ENCODE data around the gene VPS26C. TPM values are rescaled to one million over a fixed set of nuclear protein-coding genes. Genes with fewer than 3 reads are reported as not detected.

Gene VPS26C
- polyA plus RNA-seq, 6 donors from 2014 or later = 46.1 to 64.6 (median 61.0) TPM

DNA sequence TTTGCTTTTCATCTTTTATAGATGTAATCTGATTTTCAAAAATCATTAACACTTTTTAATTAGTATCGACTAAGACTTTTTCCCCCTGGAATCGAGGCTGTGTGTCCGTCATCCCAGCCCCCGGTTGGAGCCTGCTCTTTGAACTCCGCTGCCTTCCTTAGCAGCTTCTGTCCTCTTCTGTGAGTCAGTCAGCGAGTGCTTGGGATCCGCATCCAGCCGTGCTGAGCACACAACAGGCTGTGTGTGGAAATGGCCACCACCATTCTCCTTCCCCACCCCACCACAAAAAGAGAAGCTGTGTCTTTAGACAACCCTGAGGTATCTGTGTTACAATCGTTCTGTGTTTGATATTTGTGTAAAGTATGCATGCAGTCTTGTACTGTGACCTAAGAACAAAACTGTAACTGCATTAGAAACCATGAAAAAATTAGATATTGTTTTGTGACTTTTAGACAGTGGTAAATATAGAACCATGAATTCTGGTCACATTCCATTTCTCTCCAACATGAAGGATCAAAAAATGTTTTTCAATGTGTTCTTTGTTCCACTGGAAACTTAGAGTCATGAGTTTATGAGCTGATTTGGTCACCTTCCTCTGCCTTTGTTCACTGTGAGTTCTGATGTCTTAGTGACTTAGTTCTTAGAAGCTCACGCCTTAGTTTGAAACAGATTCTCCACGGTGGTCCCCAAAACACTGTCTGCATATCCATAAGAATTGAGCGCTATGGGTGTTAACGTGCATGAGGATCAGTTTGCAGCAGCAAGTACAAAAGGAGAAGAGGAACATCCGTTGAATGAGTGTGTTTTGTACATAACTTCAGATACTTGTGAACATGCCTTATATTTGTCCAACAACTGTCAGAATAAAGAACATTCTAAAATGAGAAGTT is 64.7 kb downstream of the VPS26C start:
- H3K27me3 Mint-ChIP-seq = no peaks in the 10 kb centered on the region
- ATAC-seq (ENCODE audit: low read depth in 2 of 2) (no peak), DNase-seq (no peak)
- peaks cover 0 to 6% (median 3%) of the 10 kb centered on the region in 3 donors for H3K4me1 Mint-ChIP-seq
- H3K36me3 Mint-ChIP-seq = peaks cover 21 to 37% of the 10 kb centered on the region in 2 donors
- peak overlapping the region in 1 of 6 donors; percentile 33 for H3K27ac Mint-ChIP-seq
- H3K9me3 Mint-ChIP-seq = no peaks in the 10 kb centered on the region
- no peak overlapping the region for H3K4me3 Mint-ChIP-seq

DNA sequence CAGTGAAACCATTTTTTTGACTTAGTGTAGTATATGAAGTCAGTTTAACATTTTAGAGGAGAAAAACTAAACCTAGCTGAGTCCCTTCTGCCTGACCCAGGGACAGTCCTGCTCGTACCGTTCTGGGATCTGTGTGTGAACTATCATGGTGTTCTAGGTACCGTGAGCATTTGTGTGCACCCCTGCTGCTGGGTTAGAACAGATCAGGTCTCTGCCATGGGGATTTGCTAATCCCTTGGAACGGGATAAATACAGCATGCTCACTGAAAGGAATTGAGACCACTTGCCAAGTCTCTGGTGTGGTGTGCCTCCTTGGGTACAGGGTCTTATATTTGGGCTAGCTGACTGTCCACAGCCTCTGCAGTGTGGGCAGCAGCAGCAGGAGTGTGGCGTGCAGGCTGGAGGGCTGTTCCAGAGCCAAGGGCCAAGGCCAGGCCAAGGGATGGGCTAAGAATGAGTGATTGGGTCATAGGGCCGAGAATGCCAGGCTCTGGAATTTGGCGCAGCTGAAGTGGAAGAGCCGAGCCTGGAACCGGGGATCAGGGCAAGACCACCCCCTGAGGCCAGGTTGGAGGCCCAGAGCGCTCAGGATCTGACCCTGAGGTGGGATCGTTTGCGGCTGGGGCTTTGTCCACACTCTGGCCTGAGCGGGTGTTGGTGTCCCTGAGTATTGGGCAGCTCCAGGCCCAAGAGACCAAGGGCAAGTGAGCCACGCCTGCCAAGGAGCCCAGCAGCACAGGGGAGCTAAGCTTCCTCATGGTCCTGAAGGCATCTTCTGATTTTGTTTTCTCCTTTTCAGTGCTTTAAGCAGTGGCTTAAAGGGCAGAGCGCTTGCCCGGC is 66.3 kb downstream of the VPS26C start:
- Mint-ChIP-seq H3K36me3 (peaks cover 21 to 37% of the 10 kb centered on the region in 2 donors), H3K27ac (peak overlapping the region in 1 of 6 donors; percentile 93), H3K27me3 (no peaks in the 10 kb centered on the region)

DNA sequence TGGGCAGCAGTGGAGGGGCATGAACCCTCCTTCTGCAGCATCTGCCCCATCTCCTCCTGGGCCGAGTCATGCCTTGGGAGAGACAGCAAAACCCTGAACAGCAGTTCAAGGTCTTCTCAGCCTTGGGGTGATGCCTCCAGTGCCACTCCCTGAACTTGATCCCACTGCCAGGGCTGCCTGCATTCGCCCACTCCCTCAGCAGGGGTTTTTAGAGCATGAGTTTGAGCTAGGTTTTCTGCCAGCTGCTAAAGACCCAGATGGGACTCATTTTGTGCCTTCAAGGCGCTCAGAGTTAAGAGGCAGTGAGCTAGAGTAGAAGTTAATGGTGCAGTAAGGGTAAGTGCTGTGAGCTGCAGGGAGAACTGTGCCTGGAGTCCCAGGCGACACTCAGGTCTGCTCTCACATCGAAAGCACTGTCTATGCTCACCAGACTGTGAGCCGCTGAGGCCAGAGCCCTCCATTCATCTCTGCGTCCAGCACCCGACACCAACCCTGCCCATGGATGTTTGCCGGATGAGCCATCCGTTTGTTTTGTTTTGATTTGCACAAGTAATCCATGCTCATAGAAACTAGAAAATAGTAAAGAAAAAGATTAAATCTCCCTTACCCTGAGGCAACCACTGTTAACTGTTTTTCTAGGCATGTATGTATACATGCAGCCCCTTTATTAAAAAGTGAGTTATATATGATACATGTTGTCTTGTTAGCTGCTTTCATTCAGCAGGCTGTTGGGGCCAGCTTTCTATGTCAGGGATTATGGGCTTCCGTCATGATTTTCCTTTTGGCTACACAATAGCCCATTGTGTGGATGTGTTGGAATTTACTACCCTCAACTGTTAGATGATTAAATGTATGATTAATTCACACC is 67.8 kb downstream of the VPS26C start:
- Mint-ChIP-seq H3K9me3 (no peaks in the 10 kb centered on the region), H3K4me3 (no peak overlapping the region), H3K27me3 (no peaks in the 10 kb centered on the region), H3K27ac (no peak overlapping the region), H3K36me3 (peaks cover 31 to 32% of the 10 kb centered on the region in 2 donors), H3K4me1 (peaks cover 0 to 5% (median 0%) of the 10 kb centered on the region in 3 donors)
- ATAC-seq (ENCODE audit: low read depth in 2 of 2) (no peak), DNase-seq (no peak)

More for the DNA sequence above, 66.3 kb downstream of the VPS26C start:
- Mint-ChIP-seq H3K4me3 (peak overlapping the region in 1 of 8 donors; percentile 9), H3K9me3 (no peaks in the 10 kb centered on the region), H3K4me1 (no peaks in the 10 kb centered on the region)
- ATAC-seq (ENCODE audit: low read depth in 2 of 2) (no peak), DNase-seq (no peak)

- Mint-ChIP-seq H3K4me3 (no peak overlapping the region), H3K27me3 (no peaks in the 10 kb centered on the region), H3K4me1 (peaks cover 0 to 5% (median 0%) of the 10 kb centered on the region in 3 donors), H3K36me3 (peaks cover 36 to 43% of the 10 kb centered on the region in 2 donors), H3K27ac (peak overlapping the region in 1 of 6 donors; percentile 69), H3K9me3 (no peaks in the 10 kb centered on the region)
- ATAC-seq (ENCODE audit: low read depth in 2 of 2) (no peak), DNase-seq (no peak)
These were observed 69.4 kb downstream of the VPS26C start for GRCh38 chr21:37197746-37198145.

DNA sequence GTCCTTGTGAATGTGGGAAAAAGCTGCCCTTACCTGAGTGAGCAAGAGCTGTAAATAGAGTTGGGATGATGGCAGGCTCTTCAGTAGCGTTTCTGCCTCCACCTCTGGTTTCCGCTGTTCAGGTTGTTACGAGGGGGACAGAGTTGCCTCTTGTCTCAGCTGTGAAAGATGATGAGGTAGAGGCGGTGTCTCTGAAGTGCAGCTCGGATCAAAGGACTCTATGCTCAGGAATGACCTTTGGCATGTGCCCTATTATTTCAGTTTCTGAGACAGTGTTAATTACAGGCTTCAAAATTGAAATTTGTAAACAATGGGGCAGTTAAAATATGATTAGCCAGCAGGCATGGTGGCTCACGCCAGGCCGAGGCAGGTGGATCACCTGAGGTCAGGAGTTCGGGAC is 70.3 kb downstream of the VPS26C start:
- Mint-ChIP-seq H3K4me1 (peaks cover 0 to 5% (median 0%) of the 10 kb centered on the region in 3 donors), H3K9me3 (no peaks in the 10 kb centered on the region), H3K4me3 (no peak overlapping the region), H3K27me3 (no peaks in the 10 kb centered on the region), H3K27ac (peak overlapping the region in 1 of 6 donors; percentile 70), H3K36me3 (peaks cover 36 to 37% of the 10 kb centered on the region in 2 donors)
- no peak for DNase-seq
- ATAC-seq (ENCODE audit: low read depth in 2 of 2) = no peak

DNA sequence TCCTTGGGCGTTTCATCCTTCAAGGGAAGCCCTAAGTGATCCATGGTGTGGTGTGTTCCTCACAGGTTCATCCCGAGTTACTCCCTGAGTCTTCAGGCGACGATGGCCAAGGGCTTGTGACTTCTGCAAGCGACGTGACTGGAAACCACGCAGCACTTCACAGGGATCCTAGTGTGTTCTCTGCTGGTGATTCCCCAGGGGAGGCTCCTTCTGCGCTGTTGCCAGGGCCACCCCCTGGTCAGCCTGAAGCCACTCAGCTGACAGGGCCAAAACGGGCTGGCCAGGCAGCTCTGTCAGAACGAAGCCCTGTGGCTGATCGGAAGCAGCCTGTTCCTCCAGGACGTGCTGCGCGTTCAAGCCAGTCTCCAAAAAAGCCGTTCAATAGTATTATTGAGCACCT is 71.5 kb downstream of the VPS26C start:
- no peak overlapping the region for H3K4me3 Mint-ChIP-seq
- H3K27me3 Mint-ChIP-seq = no peaks in the 10 kb centered on the region
- ATAC-seq (ENCODE audit: low read depth in 2 of 2) (no peak), DNase-seq (no peak)
- H3K36me3 Mint-ChIP-seq = peaks cover 30 to 39% of the 10 kb centered on the region in 2 donors
- peaks cover 0 to 5% (median 0%) of the 10 kb centered on the region in 3 donors for H3K4me1 Mint-ChIP-seq
- H3K27ac Mint-ChIP-seq = no peak overlapping the region
- H3K9me3 Mint-ChIP-seq = no peaks in the 10 kb centered on the region

DNA sequence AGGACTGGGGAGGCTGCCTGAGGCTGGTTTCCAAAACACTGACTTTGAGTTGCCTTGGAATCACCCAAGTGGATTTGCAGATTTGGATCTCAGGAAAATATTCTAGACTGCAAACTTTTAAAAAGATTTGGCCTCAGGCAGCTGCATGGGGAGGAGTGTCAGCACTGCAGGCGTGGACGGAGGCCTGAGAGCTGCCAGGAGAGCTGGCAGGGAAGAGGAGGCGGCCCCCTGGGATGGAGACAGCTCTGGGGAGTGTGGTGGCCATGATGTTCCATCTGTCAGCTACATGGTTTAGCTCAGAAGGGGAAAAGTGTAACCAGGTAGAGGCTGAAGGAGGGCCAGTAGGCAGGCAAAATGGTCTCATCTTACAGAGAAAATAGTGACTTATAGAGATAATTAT is 72.1 kb downstream of the VPS26C start:
- no peaks in the 10 kb centered on the region for H3K9me3 Mint-ChIP-seq
- peaks cover 0 to 5% (median 0%) of the 10 kb centered on the region in 3 donors for H3K4me1 Mint-ChIP-seq
- H3K36me3 Mint-ChIP-seq = peaks cover 29 to 42% of the 10 kb centered on the region in 2 donors
- no peaks in the 10 kb centered on the region for H3K27me3 Mint-ChIP-seq
- no peak overlapping the region for H3K4me3 Mint-ChIP-seq
- no peak for ATAC-seq (ENCODE audit: low read depth in 2 of 2)
- DNase-seq = no peak
- peak overlapping the region in 1 of 6 donors; percentile 69 for H3K27ac Mint-ChIP-seq

DNA sequence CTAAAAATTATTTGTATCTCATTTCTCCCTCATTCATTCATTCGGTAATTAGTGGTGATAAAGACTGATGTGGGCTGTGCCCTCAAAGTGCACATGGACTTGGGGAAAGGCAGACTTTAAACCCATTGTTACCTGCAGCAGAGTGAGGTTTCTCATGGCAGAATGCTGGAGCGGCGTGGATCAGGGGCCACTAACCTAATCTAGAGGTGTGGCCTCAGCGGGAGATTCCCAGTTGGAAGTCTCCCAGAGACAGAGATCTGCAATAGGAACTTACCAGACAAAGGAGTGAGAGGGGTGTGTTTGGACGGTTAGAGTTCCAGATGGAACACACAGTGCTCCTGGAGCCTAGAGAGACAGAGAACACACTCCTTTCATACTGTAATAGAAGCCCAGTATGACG is 73.5 kb downstream of the VPS26C start:
- peak overlapping the region in 1 of 6 donors; percentile 76 for H3K27ac Mint-ChIP-seq
- ATAC-seq (ENCODE audit: low read depth in 2 of 2) = no peak

DNA sequence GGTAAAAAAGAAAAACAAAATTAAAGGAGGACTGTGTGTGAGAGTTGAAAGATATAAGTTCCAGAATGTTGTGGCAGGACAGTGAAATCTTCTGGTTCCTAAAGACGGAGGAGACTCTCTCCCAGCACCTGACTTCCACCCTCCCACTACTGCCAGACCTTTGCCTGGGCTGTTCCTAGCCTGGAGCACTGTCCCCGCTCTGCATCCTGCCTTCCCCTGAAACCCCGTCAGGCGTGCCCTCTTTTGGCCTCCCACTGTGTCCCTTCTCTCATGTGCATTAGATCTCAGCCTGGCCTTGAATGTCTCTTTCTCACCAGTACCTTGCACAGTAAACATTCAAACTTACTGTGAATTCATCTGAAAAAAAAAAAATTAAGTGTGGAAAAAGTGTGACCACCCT is 74.1 kb downstream of the VPS26C start:
- Mint-ChIP-seq H3K9me3 (no peaks in the 10 kb centered on the region), H3K27me3 (no peaks in the 10 kb centered on the region), H3K4me3 (no peak overlapping the region), H3K4me1 (peaks cover 0 to 5% (median 0%) of the 10 kb centered on the region in 3 donors), H3K27ac (peak overlapping the region in 2 of 6 donors; percentile 44 to 83), H3K36me3 (peaks cover 35 to 39% of the 10 kb centered on the region in 2 donors)
- no peak for DNase-seq
- no peak for ATAC-seq (ENCODE audit: low read depth in 2 of 2)

More for the DNA sequence above, 73.5 kb downstream of the VPS26C start:
- H3K4me3 Mint-ChIP-seq = no peak overlapping the region
- no peaks in the 10 kb centered on the region for H3K9me3 Mint-ChIP-seq
- no peak for DNase-seq
- H3K4me1 Mint-ChIP-seq = peaks cover 0 to 5% (median 0%) of the 10 kb centered on the region in 3 donors
- H3K36me3 Mint-ChIP-seq = peaks cover 29 to 37% of the 10 kb centered on the region in 2 donors
- H3K27me3 Mint-ChIP-seq = no peaks in the 10 kb centered on the region

- Mint-ChIP-seq H3K9me3 (no peaks in the 10 kb centered on the region), H3K4me1 (peaks cover 0 to 5% (median 0%) of the 10 kb centered on the region in 3 donors), H3K27me3 (no peaks in the 10 kb centered on the region), H3K4me3 (no peak overlapping the region), H3K36me3 (peaks cover 36 to 41% of the 10 kb centered on the region in 2 donors), H3K27ac (no peak overlapping the region)
- no peak for ATAC-seq (ENCODE audit: low read depth in 2 of 2)
- DNase-seq = no peak
These were observed 75.1 kb downstream of the VPS26C start for GRCh38 chr21:37192019-37192418.

DNA sequence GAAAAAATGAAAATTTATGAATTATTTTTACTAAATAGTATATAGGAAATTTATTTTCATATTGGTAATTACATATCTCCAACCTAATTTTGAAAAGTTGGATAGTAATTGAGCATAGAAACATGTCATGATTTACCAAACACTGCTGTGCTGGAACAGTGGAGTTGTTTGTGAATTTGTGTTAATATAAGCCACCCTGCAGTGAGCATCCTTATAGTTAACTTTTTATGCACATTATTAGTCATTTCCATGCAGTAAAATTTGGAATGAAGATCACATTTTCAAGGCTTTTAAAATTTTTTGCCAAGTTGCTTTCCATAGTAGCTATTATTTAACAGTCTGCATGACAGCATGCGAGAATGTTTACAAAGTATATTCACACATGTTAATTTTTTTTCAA is 78.3 kb downstream of the VPS26C start:
- H3K9me3 Mint-ChIP-seq = no peaks in the 10 kb centered on the region
- no peaks in the 10 kb centered on the region for H3K27me3 Mint-ChIP-seq
- no peak overlapping the region for H3K27ac Mint-ChIP-seq
- peaks cover 32 to 39% of the 10 kb centered on the region in 2 donors for H3K36me3 Mint-ChIP-seq
- no peaks in the 10 kb centered on the region for H3K4me1 Mint-ChIP-seq
- DNase-seq (no peak), ATAC-seq (ENCODE audit: low read depth in 2 of 2) (no peak)
- H3K4me3 Mint-ChIP-seq = no peak overlapping the region

GRCh38 chr21:37186983-37187382 is 80.2 kb downstream of the VPS26C start:
- H3K27me3 Mint-ChIP-seq = no peaks in the 10 kb centered on the region
- peak overlapping the region in 2 of 6 donors; percentile 5 to 55 for H3K27ac Mint-ChIP-seq
- no peak overlapping the region for H3K4me3 Mint-ChIP-seq
- no peak for DNase-seq
- no peak for ATAC-seq (ENCODE audit: low read depth in 2 of 2)
- H3K9me3 Mint-ChIP-seq = no peaks in the 10 kb centered on the region
- no peaks in the 10 kb centered on the region for H3K4me1 Mint-ChIP-seq
- H3K36me3 Mint-ChIP-seq = peaks cover 18 to 24% of the 10 kb centered on the region in 2 donors

All from naive B cell (primary cell).